HUES48 (cell line): ENCODE measurements around the gene RBM15B.

ENCODE experiments used
- H3K27ac ChIP-seq: one replicate; pipeline ENCODE4 v1.7.0; 2013; ENCODE audit warnings: low read depth, low read length, inconsistent platforms
- H3K27me3 ChIP-seq: 2 replicates; pipeline ENCODE4 v1.6.1; 2013; ENCODE audit warnings: mild to moderate bottlenecking, low read length; ENCODE audit not compliant: control insufficient read depth, insufficient read depth
- H3K36me3 ChIP-seq: 2 replicates; pipeline ENCODE4 v1.6.1; 2013; ENCODE audit warnings: low read length; ENCODE audit not compliant: control insufficient read depth, insufficient read depth
- H3K4me1 ChIP-seq: 2 replicates; pipeline ENCODE4 v1.6.1; 2013; ENCODE audit warnings: mild to moderate bottlenecking, low read length; ENCODE audit not compliant: control insufficient read depth, insufficient read depth
- H3K4me3 ChIP-seq: 2 replicates; pipeline ENCODE4 v1.5.1; 2013; ENCODE audit warnings: mild to moderate bottlenecking, low read depth, low read length
- H3K9ac ChIP-seq: 2 replicates; pipeline ENCODE4 v1.6.1; 2013; ENCODE audit warnings: mild to moderate bottlenecking, low read depth, low read length, moderate library complexity
- H3K9me3 ChIP-seq: 2 replicates; pipeline ENCODE4 v1.6.1; 2013; ENCODE audit warnings: low read length; ENCODE audit not compliant: control insufficient read depth, insufficient read depth

Gene RBM15B

GRCh38 chr3:51378726-51379125, 12.4 kb upstream of the RBM15B start:
- Histone ChIP-seq H3K36me3 (peaks cover 13% of the 10 kb centered on the region; the same call in 1 of the 2 replicates), H3K27ac (no peak overlapping the region), H3K9me3 (no peaks in the 10 kb centered on the region), H3K4me3 (no peak overlapping the region), H3K27me3 (no peaks in the 10 kb centered on the region), H3K4me1 (peaks cover 9% of the 10 kb centered on the region), H3K9ac (no peak overlapping the region)

GRCh38 chr3:51379301-51379700, 11.8 kb upstream of the RBM15B start:
- no peak overlapping the region for H3K4me3 ChIP-seq
- no peak overlapping the region for H3K27ac ChIP-seq
- no peaks in the 10 kb centered on the region for H3K9me3 ChIP-seq
- peaks cover 12% of the 10 kb centered on the region for H3K4me1 ChIP-seq
- no peaks in the 10 kb centered on the region for H3K27me3 ChIP-seq
- no peak overlapping the region for H3K9ac ChIP-seq
- H3K36me3 ChIP-seq: peaks cover 11% of the 10 kb centered on the region; the same call in 1 of the 2 replicates

GRCh38 chr3:51379746-51380455, 11.2 kb upstream of the RBM15B start:
- Histone ChIP-seq H3K4me1 (peaks cover 12% of the 10 kb centered on the region), H3K4me3 (no peak overlapping the region), H3K27ac (no peak overlapping the region), H3K36me3 (peaks cover 7% of the 10 kb centered on the region; the same call in 1 of the 2 replicates), H3K9me3 (no peaks in the 10 kb centered on the region), H3K27me3 (no peaks in the 10 kb centered on the region), H3K9ac (no peak overlapping the region)

GRCh38 chr3:51380601-51381332, 10.3 kb upstream of the RBM15B start:
- Histone ChIP-seq H3K4me1 (peaks cover 12% of the 10 kb centered on the region), H3K9me3 (no peaks in the 10 kb centered on the region), H3K27ac (no peak overlapping the region)

GRCh38 chr3:51381333-51381705, 9.8 kb upstream of the RBM15B start:
- no peak overlapping the region for H3K4me3 ChIP-seq
- no peak overlapping the region for H3K27ac ChIP-seq
- peaks cover 16% of the 10 kb centered on the region for H3K4me1 ChIP-seq
- H3K9me3 ChIP-seq: no peaks in the 10 kb centered on the region
- H3K9ac ChIP-seq: no peak overlapping the region
- H3K36me3 ChIP-seq: peaks cover 8% of the 10 kb centered on the region
- no peaks in the 10 kb centered on the region for H3K27me3 ChIP-seq

More at GRCh38 chr3:51380601-51381332, 10.3 kb upstream of the RBM15B start:
- Histone ChIP-seq H3K27me3 (no peaks in the 10 kb centered on the region), H3K9ac (no peak overlapping the region), H3K36me3 (peaks cover 3% of the 10 kb centered on the region; the same call in 1 of the 2 replicates), H3K4me3 (no peak overlapping the region)

- H3K9me3 ChIP-seq: no peaks in the 10 kb centered on the region
- H3K36me3 ChIP-seq: peaks cover 15% of the 10 kb centered on the region
- no peak overlapping the region for H3K9ac ChIP-seq
- peaks cover 21% of the 10 kb centered on the region for H3K4me1 ChIP-seq
- H3K27ac ChIP-seq: no peak overlapping the region
- H3K4me3 ChIP-seq: no peak overlapping the region
- H3K27me3 ChIP-seq: no peaks in the 10 kb centered on the region
Measured at GRCh38 chr3:51382076-51382745, 8.9 kb upstream of the RBM15B start.

GRCh38 chr3:51382947-51383578, 8.0 kb upstream of the RBM15B start:
- Histone ChIP-seq H3K4me3 (peak overlapping the region; percentile 93), H3K9ac (no peak overlapping the region)

GRCh38 chr3:51384055-51384725, 6.9 kb upstream of the RBM15B start:
- Histone ChIP-seq H3K9me3 (no peaks in the 10 kb centered on the region), H3K36me3 (peaks cover 32% of the 10 kb centered on the region), H3K27me3 (no peaks in the 10 kb centered on the region), H3K27ac (peak overlapping the region; percentile 99), H3K4me1 (peaks cover 21% of the 10 kb centered on the region), H3K4me3 (peak overlapping the region; percentile 93), H3K9ac (peak overlapping the region; percentile 93)

More at GRCh38 chr3:51382947-51383578, 8.0 kb upstream of the RBM15B start:
- H3K27me3 ChIP-seq: no peaks in the 10 kb centered on the region
- H3K9me3 ChIP-seq: no peaks in the 10 kb centered on the region
- peaks cover 21% of the 10 kb centered on the region for H3K4me1 ChIP-seq
- H3K27ac ChIP-seq: no peak overlapping the region
- H3K36me3 ChIP-seq: peaks cover 21% of the 10 kb centered on the region

- H3K36me3 ChIP-seq: peaks cover 38% of the 10 kb centered on the region
- H3K4me3 ChIP-seq: peak within 1 kb of the TSS; percentile 95
- peaks cover 21% of the 10 kb centered on the region for H3K4me1 ChIP-seq
- H3K27me3 ChIP-seq: no peaks in the 10 kb centered on the region
- H3K9ac ChIP-seq: peak within 1 kb of the TSS; percentile 93
- no peaks in the 10 kb centered on the region for H3K9me3 ChIP-seq
- H3K27ac ChIP-seq: peak within 1 kb of the TSS; percentile 99
Measured at GRCh38 chr3:51384726-51385473, 6.2 kb upstream of the RBM15B start, which contains the start of gene MANF. MANF (plus strand) TSS chr3:51385291; CDS start chr3:51385343, 52 bp downstream.
